K562 (cell line): Measurements from ENCODE around the gene TMEM60. TPM values are rescaled to one million over a fixed set of nuclear protein-coding genes. Genes with fewer than 3 reads are reported as not detected.

ENCODE experiments used
- ATAC-seq: fragments of 200-7000 bp; cut with Tn5 transposase; 3 replicates; pipeline ENCODE4 v1.9.1; 2020; ENCODE audit warnings: moderate library complexity
- BruUV-seq: library from RNA; stranded (reverse); fragments of 400-500 nt; replicated peaks from 2 replicates; lab custom pipeline; 2021; lab: Mats Ljungman, UMichigan
- CTCF ChIA-PET: fragments of 300-600 bp; formaldehyde crosslinking; extraction: SDS; loops from one replicate; lab custom pipeline; 2021; ENCODE audit warnings: low intra/inter-chr PET ratio; lab: Yijun Ruan, JAX
- POLR2A ChIA-PET: fragments of 300-600, 350-650 bp; sonication (Branson Sonifier 250); formaldehyde crosslinking; extraction: SDS; loops from one replicate; lab custom pipeline; 2021; ENCODE audit warnings: antibody characterized with exemption, inconsistent platforms; lab: Yijun Ruan, JAX
- DNase-seq, 4 experiments: peaks; one replicate each; pipeline versions ENCODE4 v3.0.0 to v3.0.0-alpha.2; 2011 to 2018; ENCODE audit warnings: low spot score in 3 of 4, mixed read lengths in 3 of 4; ENCODE audit errors: extremely low read depth in 1 of 4
- FAIRE-seq: peaks from 2 replicates; lab custom pipeline; 2011; peaks lifted over from hg19 to GRCh38; lab: Jason Lieb, UNC
- H2AFZ ChIP-seq: 2 replicates; pipeline ENCODE4 v1.6.0; 2011; ENCODE audit warnings: low read depth, low read length, control low read depth, inconsistent platforms
- H3K27ac ChIP-seq: fragments of 200-600 bp; 3 replicates; pipeline ENCODE4 v1.8.0; 2011; ENCODE audit warnings: low read depth, mild to moderate bottlenecking, control low read depth, inconsistent platforms, low read length, moderate library complexity, mixed read lengths; ENCODE audit errors: extremely low read depth
- H3K27me3 ChIP-seq, 2 experiments: fragments of 300-600 bp in 1 of 2; 2 replicates in 1 of 2; 3 replicates in 1 of 2; pipeline versions ENCODE4 v1.6.0 to v1.8.0; 2011; ENCODE audit warnings: inconsistent platforms in 2 of 2, low read length in 2 of 2, mild to moderate bottlenecking in 1 of 2, mixed read lengths in 1 of 2, moderate library complexity in 1 of 2; ENCODE audit not compliant: control insufficient read depth in 2 of 2, insufficient read depth in 2 of 2
- H3K36me3 ChIP-seq: fragments of 300-600 bp; 3 replicates; pipeline ENCODE4 v1.8.0; 2011; ENCODE audit warnings: mild to moderate bottlenecking, low read length, inconsistent platforms; ENCODE audit not compliant: control insufficient read depth, insufficient read depth
- H3K4me1 ChIP-seq, 2 experiments: fragments of 200-600 bp in 1 of 2; replicated peaks in 1 of 2; 2 replicates in 1 of 2; 3 replicates in 1 of 2; pipeline versions ENCODE4 v1.5.1 to v1.8.0; 2011; ENCODE audit warnings: inconsistent platforms in 2 of 2, low read length in 2 of 2, mild to moderate bottlenecking in 1 of 2, mixed read lengths in 1 of 2, moderate library complexity in 1 of 2; ENCODE audit not compliant: control insufficient read depth in 2 of 2, insufficient read depth in 2 of 2
- H3K4me2 ChIP-seq: 2 replicates; pipeline ENCODE4 v1.6.1; 2011; ENCODE audit warnings: low read length, control low read depth, inconsistent platforms, mixed read lengths; ENCODE audit not compliant: insufficient read depth
- H3K4me3 ChIP-seq: fragments of 200-600 bp; sonication (generic), shearing (Covaris generic); 2 replicates; pipeline ENCODE4 v1.5.1; 2016; ENCODE audit warnings: control low read depth, inconsistent platforms
- H3K79me2 ChIP-seq: fragments of 200-600 bp; 3 replicates; pipeline ENCODE4 v1.8.0; 2011; ENCODE audit warnings: low read length, inconsistent platforms; ENCODE audit not compliant: control insufficient read depth, insufficient read depth
- H3K9ac ChIP-seq, 2 experiments: 2 replicates each; pipeline versions ENCODE4 v1.6.0 to v1.6.1; 2011; ENCODE audit warnings: low read depth in 2 of 2, low read length in 2 of 2, control low read depth in 1 of 2, inconsistent platforms in 1 of 2, mild to moderate bottlenecking in 1 of 2, mixed read lengths in 1 of 2; ENCODE audit not compliant: insufficient read depth in 1 of 2
- H3K9me1 ChIP-seq: one replicate; pipeline ENCODE4 v1.6.0; 2011; ENCODE audit warnings: inconsistent platforms, mild to moderate bottlenecking, low read length, moderate library complexity; ENCODE audit not compliant: control insufficient read depth, insufficient read depth
- H3K9me3 ChIP-seq: replicated peaks from 2 replicates; pipeline ENCODE4 v1.5.1; 2011; ENCODE audit warnings: low read depth, low read length, inconsistent platforms; ENCODE audit not compliant: control insufficient read depth, insufficient read depth
- H4K20me1 ChIP-seq: replicated peaks from 2 replicates; pipeline ENCODE4 v1.6.1; 2011; ENCODE audit warnings: low read length, inconsistent platforms, mixed read lengths; ENCODE audit not compliant: control insufficient read depth, insufficient read depth
- BCL6 ChIP-seq: fragments of 250-450 bp; sonication (Bioruptor Pico); IDR thresholded peaks from 2 replicates; pipeline ENCODE4 v1.4.0; 2020
- CBFA2T2 ChIP-seq: fragments of 450-650 bp; conservative IDR thresholded peaks from 2 replicates; pipeline ENCODE4 v1.6.1; 2017; ENCODE audit warnings: mild to moderate bottlenecking
- ELF1 ChIP-seq: fragments of 200-800 bp; sonication (Bioruptor generic); IDR thresholded peaks from 2 replicates; pipeline ENCODE4 v1.6.1; 2016; ENCODE audit warnings: missing genetic modification characterization, missing compliant biosample characterization
- ETV6 ChIP-seq, 3 experiments: fragments of 150-350 bp in 1 of 3; sonication (generic) in 1 of 3; formaldehyde crosslinking in 1 of 3; IDR thresholded peaks; 2 replicates each; pipeline versions ENCODE4 v1.6.1 to v1.8.0; 2014 to 2022; ENCODE audit warnings: borderline replicate concordance in 2 of 3, low read depth in 2 of 3, antibody characterized with exemption in 1 of 3, low read length in 1 of 3, mild to moderate bottlenecking in 1 of 3, missing genetic modification reagents in 1 of 3
- ID3 ChIP-seq, 2 experiments: fragments of 250-450 bp in 1 of 2; fragments of 450-650 bp in 1 of 2; sonication (Bioruptor Pico) in 1 of 2; IDR thresholded peaks; 2 replicates each; pipeline versions ENCODE4 v1.6.1 to v1.8.0; 2016 to 2021; ENCODE audit warnings: mild to moderate bottlenecking in 2 of 2, moderate library complexity in 2 of 2, missing compliant biosample characterization in 1 of 2, missing genetic modification characterization in 1 of 2
- MBD2 ChIP-seq: sonication (generic); IDR thresholded peaks from 2 replicates; pipeline ENCODE4 v1.6.1; 2016; ENCODE audit warnings: low read depth, borderline replicate concordance
- MTF1 ChIP-seq: fragments of 250-450 bp; sonication (Bioruptor Pico); IDR thresholded peaks from 2 replicates; pipeline ENCODE4 v1.9.0; 2021; ENCODE audit warnings: moderate library complexity, mild to moderate bottlenecking, inconsistent platforms, borderline replicate concordance
- MYBL2 ChIP-seq, 2 experiments: fragments of 450-650 bp in 1 of 2; sonication (generic) in 1 of 2; formaldehyde crosslinking in 1 of 2; IDR thresholded peaks; 2 replicates each; pipeline versions ENCODE4 v1.6.1 to v1.8.1; 2017 to 2022; ENCODE audit warnings: borderline replicate concordance in 1 of 2, inconsistent platforms in 1 of 2, low read depth in 1 of 2, mild to moderate bottlenecking in 1 of 2, missing genetic modification reagents in 1 of 2, moderate library complexity in 1 of 2
- NCOA4 ChIP-seq: fragments of 450-650 bp; IDR thresholded peaks from 2 replicates; pipeline ENCODE4 v1.6.1; 2018; ENCODE audit warnings: mild to moderate bottlenecking; ENCODE audit not compliant: partially characterized antibody
- NRF1 ChIP-seq, 2 experiments: fragments of 450-650 bp; IDR thresholded peaks in 1 of 2; conservative IDR thresholded peaks in 1 of 2; 2 replicates each; pipeline ENCODE4 v1.6.1; 2014; ENCODE audit warnings: mild to moderate bottlenecking in 2 of 2
- POLR2A ChIP-seq: fragments of 450-650 bp; conservative IDR thresholded peaks from 2 replicates; pipeline ENCODE4 v1.6.1; 2016
- RHOXF2B ChIP-seq: fragments of 250-450 bp; sonication (Bioruptor Pico); conservative IDR thresholded peaks from 2 replicates; pipeline ENCODE4 v1.5.1; 2021
- SMARCB1 ChIP-seq: IDR thresholded peaks from 2 replicates; pipeline ENCODE4 v1.6.1; 2011; ENCODE audit warnings: improper control_type of control experiment, low read depth; ENCODE audit not compliant: insufficient read length
- TEAD4 ChIP-seq, 2 experiments: sonication (generic) in 1 of 2; formaldehyde crosslinking in 1 of 2; IDR thresholded peaks; 2 replicates each; pipeline versions ENCODE4 v1.6.1 to v1.8.0; 2012 to 2022; ENCODE audit warnings: borderline replicate concordance in 1 of 2, inconsistent platforms in 1 of 2, low read length in 1 of 2, mild to moderate bottlenecking in 1 of 2, missing genetic modification reagents in 1 of 2
- ZFP30 ChIP-seq: fragments of 250-450 bp; sonication (Bioruptor Pico); IDR thresholded peaks from 2 replicates; pipeline ENCODE4 v1.8.0; 2022; ENCODE audit warnings: moderate library complexity, mild to moderate bottlenecking, inconsistent platforms, borderline replicate concordance
- ZNF121 ChIP-seq: sonication (generic); formaldehyde crosslinking; conservative IDR thresholded peaks from 2 replicates; pipeline ENCODE4 v1.8.0; 2022; ENCODE audit warnings: missing genetic modification reagents
- ZNF316 ChIP-seq: fragments of 450-650 bp; IDR thresholded peaks from 2 replicates; pipeline ENCODE4 v1.6.1; 2016
- ZNF655 ChIP-seq: fragments of 250-450 bp; sonication (Bioruptor Pico); IDR thresholded peaks from 2 replicates; pipeline ENCODE4 v1.5.0; 2021
- WGBS: fragments of 100-300 bp; shearing (Covaris generic); methylation state at CpG from one replicate; pipeline ENCODE4 v1.1.6; 2016; ENCODE audit warnings: low coverage, mixed read lengths; ENCODE audit not compliant: insufficient coverage; ENCODE audit errors: missing lambda C conversion rate; 5-methylcytosine and 5-hydroxymethylcytosine counted together
- in situ Hi-C: fragments of 300-500 bp; cut with MboI; formaldehyde crosslinking; loops from 4 replicates; pipeline ENCODE4 v1.15.0; 2018; ENCODE audit warnings: inconsistent platforms, mixed read lengths
- intact Hi-C: fragments of 100-400 bp; cut with micrococcal nuclease; formaldehyde crosslinking; loops from 2 replicates; pipeline ENCODE4 v1.14.2; 2022
- polyA plus RNA-seq, 8 experiments: library from polyadenylated mRNA; depleted of rRNA in 4 of 8; stranded (reverse) in 5 of 8; unstranded in 3 of 8; fragments of >200 nt; fragmentation: Nextera tagmentation in 2 of 8; fragmentation: Illumina TruSeq in 1 of 8; extraction: Ambion mirVana in 2 of 8; extraction: Trizol in 1 of 8; gene quantifications; 2 replicates each; pipeline versions ENCODE4 v1.2.1 to v1.2.3, GENCODE V29; 2011 to 2014; ENCODE audit warnings: inconsistent platforms in 1 of 8, missing spikeins in 1 of 8
- total RNA-seq, 7 experiments: library from RNA; depleted of rRNA in 6 of 7; stranded (reverse); fragments of >200 nt in 6 of 7; fragmentation: Illumina TruSeq in 2 of 7; extraction: Trizol in 2 of 7; gene quantifications; 2 replicates each; pipeline versions ENCODE4 v1.2.1 to v1.2.3, GENCODE V29; 2011 to 2021; ENCODE audit warnings: low replicate concordance in 1 of 7

The TMEM60 gene
- total and polyA plus RNA-seq, 9 of the 15 experiments (the other 6 are each of a cell fraction or from before 2014, with no cell fraction given): 12.5 to 140 (median 38.4) TPM

GRCh38 chr7:77802557-77803405 is 4.5 kb upstream of the TMEM60 start:
- no peak overlapping the region for H3K27ac ChIP-seq
- no peak overlapping the region for H3K4me2 ChIP-seq
- no peaks in the 10 kb centered on the region for H4K20me1 ChIP-seq
- H3K79me2 ChIP-seq: peaks cover 96% of the 10 kb centered on the region
- ChIA-PET CTCF (no interaction called here), POLR2A (interaction anchor here (1.4 kb wide), 1 partner anchor 12 kb away, joined by 9 read pairs; no protein-coding TSS in a partner anchor)
- no peaks in the 10 kb centered on the region for H3K27me3 ChIP-seq
- no peak for ATAC-seq
- H3K4me3 ChIP-seq: no peak overlapping the region
- DNase-seq: no peak
- no peak overlapping the region for H3K9ac ChIP-seq
- peaks cover 11% of the 10 kb centered on the region; the same call in 2 of the 3 replicates for H3K36me3 ChIP-seq
- WGBS: 59% methylated on average over 2 of the region's 2 CpGs
- peaks cover 12 to 14% of the 10 kb centered on the region in 2 experiments; a peak in 4 of 5 replicates for H3K4me1 ChIP-seq
- H3K9me1 ChIP-seq: no peaks in the 10 kb centered on the region
- no TSS peak for BruUV-seq
- no peak for FAIRE-seq
- no peak overlapping the region for H2AFZ ChIP-seq
- H3K9me3 ChIP-seq: peaks cover 3% of the 10 kb centered on the region; the same call in 1 of the 2 replicates
- intact Hi-C loops: no loop called here
- in situ Hi-C loops: no loop called here
- TF ChIP-seq MYBL2 (IDR thresholded peaks at IDR 0.05; ENCODE audit: low read depth): no peak
- no peak for TF ChIP-seq MYBL2 (CRISPR knock-in tag; IDR thresholded peaks at IDR 0.05; ENCODE audit: borderline replicate concordance)
- peak; percentile 24; the same call in 1 of the 2 replicates for TF ChIP-seq TEAD4 (IDR thresholded peaks at IDR 0.05; ENCODE audit: low read length)
- no peak for TF ChIP-seq TEAD4 (CRISPR knock-in tag; IDR thresholded peaks at IDR 0.05; ENCODE audit: borderline replicate concordance)
- TF ChIP-seq ZNF316: peak; percentile 87
- no peak for TF ChIP-seq NCOA4
- no peak for TF ChIP-seq RHOXF2B (CRISPR knock-in tag)
- TF ChIP-seq NRF1 (conservative IDR thresholded peaks at IDR 0.05 in 1 of 2, IDR thresholded peaks at IDR 0.05 in 1 of 2): no peak
- no peak for TF ChIP-seq MTF1 (CRISPR knock-in tag)
- TF ChIP-seq ETV6 (IDR thresholded peaks at IDR 0.05; ENCODE audit: borderline replicate concordance in 1 of 2, low read depth in 2 of 2, low read length in 1 of 2): peak in 1 of 2 experiments; percentile 76; a peak in 1 of 4 replicates
- TF ChIP-seq ETV6 (CRISPR knock-in tag; IDR thresholded peaks at IDR 0.05; ENCODE audit: borderline replicate concordance): no peak
- no peak for TF ChIP-seq ID3 (CRISPR knock-in tag; IDR thresholded peaks at IDR 0.05)
- peak; percentile 79 for TF ChIP-seq ID3 (tag; IDR thresholded peaks at IDR 0.05)
- TF ChIP-seq CBFA2T2: no peak
- 0 out of 2 replicates have a peak, but pooled peaks have one; percentile 7 for TF ChIP-seq ELF1 (tag)
- no peak for TF ChIP-seq BCL6 (CRISPR knock-in tag)
- no peak for TF ChIP-seq ZNF655 (CRISPR knock-in tag)
- TF ChIP-seq POLR2A: no peak
- TF ChIP-seq SMARCB1: no peak
- peak; percentile 82 for TF ChIP-seq ZNF121
- no peak for TF ChIP-seq MBD2
- no peak for TF ChIP-seq ZFP30 (CRISPR knock-in tag)
